WTC11 (cell line): ENCODE results near the gene AGER. TPM values are rescaled to one million over a fixed set of nuclear protein-coding genes. Genes with fewer than 3 reads are reported as not detected.

ENCODE experiments used
- AR ChIP-seq: fragments of 250-450 bp; sonication (Bioruptor Pico); IDR thresholded peaks from 2 replicates; pipeline ENCODE4 v1.9.0; 2021; ENCODE audit warnings: mild to moderate bottlenecking
- ARID4B ChIP-seq: sonication (generic); formaldehyde crosslinking; IDR thresholded peaks from 2 replicates; pipeline ENCODE4 v1.8.0; 2023; ENCODE audit warnings: missing genetic modification reagents, mild to moderate bottlenecking, borderline replicate concordance
- ATF1 ChIP-seq: sonication (generic); formaldehyde crosslinking; IDR thresholded peaks from 2 replicates; pipeline ENCODE4 v1.8.1; 2023; ENCODE audit warnings: mild to moderate bottlenecking, moderate library complexity, missing genetic modification reagents
- CREM ChIP-seq: sonication (generic); formaldehyde crosslinking; IDR thresholded peaks from 2 replicates; pipeline ENCODE4 v1.8.1; 2022; ENCODE audit warnings: mild to moderate bottlenecking, missing genetic modification reagents, moderate library complexity
- CTCF ChIP-seq: fragments of 200-600 bp; IDR thresholded peaks from 2 replicates; pipeline ENCODE4 v1.8.0; 2022; ENCODE audit warnings: antibody characterized with exemption
- E2F5 ChIP-seq: sonication (generic); formaldehyde crosslinking; IDR thresholded peaks from 2 replicates; pipeline ENCODE4 v1.8.1; 2022; ENCODE audit warnings: mild to moderate bottlenecking, moderate library complexity, missing genetic modification reagents
- FOXJ3 ChIP-seq: sonication (generic); formaldehyde crosslinking; IDR thresholded peaks from 2 replicates; pipeline ENCODE4 v1.9.0; 2021; ENCODE audit warnings: missing genetic modification reagents, mild to moderate bottlenecking, borderline replicate concordance
- FOXK1 ChIP-seq: sonication (generic); formaldehyde crosslinking; IDR thresholded peaks from 2 replicates; pipeline ENCODE4 v1.8.0; 2022; ENCODE audit warnings: mild to moderate bottlenecking, moderate library complexity, missing genetic modification reagents
- FOXP1 ChIP-seq: sonication (generic); formaldehyde crosslinking; IDR thresholded peaks from 2 replicates; pipeline ENCODE4 v1.8.0; 2022; ENCODE audit warnings: missing genetic modification reagents, mild to moderate bottlenecking, moderate library complexity, borderline replicate concordance
- IRF1 ChIP-seq: sonication (generic); formaldehyde crosslinking; IDR thresholded peaks from 2 replicates; pipeline ENCODE4 v1.8.0; 2023; ENCODE audit warnings: missing genetic modification reagents
- KAT7 ChIP-seq: sonication (generic); formaldehyde crosslinking; IDR thresholded peaks from 2 replicates; pipeline ENCODE4 v1.8.1; 2023; ENCODE audit warnings: missing genetic modification reagents, mild to moderate bottlenecking, borderline replicate concordance
- NFE2L1 ChIP-seq: sonication (generic); formaldehyde crosslinking; IDR thresholded peaks from 2 replicates; pipeline ENCODE4 v1.8.1; 2023; ENCODE audit warnings: missing genetic modification reagents
- NR1H2 ChIP-seq: sonication (generic); formaldehyde crosslinking; IDR thresholded peaks from 2 replicates; pipeline ENCODE4 v1.9.0; 2021; ENCODE audit warnings: mild to moderate bottlenecking, moderate library complexity, missing genetic modification reagents
- NR2C2 ChIP-seq: sonication (generic); formaldehyde crosslinking; IDR thresholded peaks from 2 replicates; pipeline ENCODE4 v1.8.0; 2022; ENCODE audit warnings: mild to moderate bottlenecking, missing genetic modification reagents
- TCF7 ChIP-seq: sonication (generic); formaldehyde crosslinking; IDR thresholded peaks from 2 replicates; pipeline ENCODE4 v1.8.0; 2022; ENCODE audit warnings: mild to moderate bottlenecking, low read depth, missing genetic modification reagents, moderate library complexity
- ZNF121 ChIP-seq: sonication (generic); formaldehyde crosslinking; IDR thresholded peaks from 2 replicates; pipeline ENCODE4 v1.8.0; 2023; ENCODE audit warnings: missing genetic modification reagents
- ZNF425 ChIP-seq: fragments of 250-450 bp; sonication (Bioruptor Pico); conservative IDR thresholded peaks from 2 replicates; pipeline ENCODE4 v1.9.0; 2021; ENCODE audit warnings: mild to moderate bottlenecking
- ZNF532 ChIP-seq: fragments of 250-450 bp; sonication (Bioruptor Pico); IDR thresholded peaks from 2 replicates; pipeline ENCODE4 v1.9.0; 2021; ENCODE audit warnings: mild to moderate bottlenecking, borderline replicate concordance
- total RNA-seq: library from RNA; stranded (reverse); gene quantifications from 3 replicates; pipeline ENCODE4 v1.2.3, GENCODE V29; 2021

The AGER gene
- total RNA-seq, 1 experiment from 2014 or later = 18.1 TPM

GRCh38 chr6:32195902-32196681 lies 12.0 kb upstream of the AGER start (continued):
- TF ChIP-seq ARID4B (peak; percentile 86; the same call in 1 of the 2 replicates), ZNF425 (no peak), ZNF532 (CRISPR knock-in tag) (peak; percentile 80; the same call in 1 of the 2 replicates), NFE2L1 (peak; percentile 2; the same call in 1 of the 2 replicates), AR (CRISPR knock-in tag) (peak; percentile 58; the same call in 1 of the 2 replicates), CREM (peak; percentile 91), ZNF121 (CRISPR knock-in tag) (no peak), KAT7 (peak; percentile 62; the same call in 1 of the 2 replicates), NR1H2 (CRISPR knock-in tag) (no peak), TCF7 (no peak), FOXP1 (CRISPR knock-in tag) (peak; percentile 72), FOXJ3 (CRISPR knock-in tag) (no peak), E2F5 (CRISPR knock-in tag) (peak; percentile 97), ATF1 (CRISPR knock-in tag) (peak; percentile 87; the same call in 1 of the 2 replicates), FOXK1 (peak; percentile 87), CTCF (no peak), NR2C2 (CRISPR knock-in tag) (0 out of 2 replicates have a peak, but pooled peaks have one; percentile 42), IRF1 (CRISPR knock-in tag) (0 out of 2 replicates have a peak, but pooled peaks have one; percentile 51)
